Keratinocyte (primary cell): ENCODE results near the gene POR. TPM values are rescaled to one million over a fixed set of nuclear protein-coding genes. Genes with fewer than 3 reads are reported as not detected.

Experiments used
- DNase-seq: peaks from one replicate; pipeline ENCODE4 v3.0.0-alpha.2; 2011; ENCODE audit warnings: low read depth, missing footprints, low spot score
- FAIRE-seq: peaks from 2 replicates; lab custom pipeline; 2011; peaks lifted over from hg19 to GRCh38; lab: Jason Lieb, UNC
- H2AFZ ChIP-seq: 2 replicates; pipeline ENCODE4 v1.6.0; 2012; ENCODE audit warnings: low read length, control low read depth, inconsistent platforms; ENCODE audit not compliant: control insufficient read depth
- H3K27ac ChIP-seq: 2 replicates; pipeline ENCODE4 v1.5.1; 2011; ENCODE audit warnings: low read length; ENCODE audit not compliant: control insufficient read depth, insufficient read depth
- H3K27me3 ChIP-seq: 3 replicates; pipeline ENCODE4 v1.6.0; 2011; ENCODE audit warnings: low read length; ENCODE audit not compliant: control insufficient read depth, insufficient read depth; ENCODE audit errors: extremely low read depth
- H3K36me3 ChIP-seq, 2 experiments: 2 replicates in 1 of 2; 3 replicates in 1 of 2; pipeline ENCODE4 v1.5.1; 2011; ENCODE audit warnings: low read length in 2 of 2, mild to moderate bottlenecking in 1 of 2; ENCODE audit not compliant: control insufficient read depth in 2 of 2, insufficient read depth in 2 of 2; ENCODE audit errors: extremely low read depth in 1 of 2
- H3K4me1 ChIP-seq: 3 replicates; pipeline ENCODE4 v1.5.1; 2011; ENCODE audit warnings: low read length; ENCODE audit not compliant: control insufficient read depth, insufficient read depth; ENCODE audit errors: extremely low read depth
- H3K4me2 ChIP-seq: 3 replicates; pipeline ENCODE4 v1.6.0; 2011; ENCODE audit warnings: low read depth, low read length; ENCODE audit not compliant: control insufficient read depth, insufficient read depth; ENCODE audit errors: extremely low read depth
- H3K4me3 ChIP-seq, 3 experiments: fragments of 200-600 bp in 1 of 3; sonication (generic) in 1 of 3; 2 replicates in 2 of 3; 3 replicates in 1 of 3; pipeline ENCODE4 v1.5.1; 2011 to 2016; ENCODE audit warnings: low read length in 3 of 3, mild to moderate bottlenecking in 3 of 3, control low read depth in 2 of 3, inconsistent platforms in 1 of 3, low read depth in 1 of 3, mixed read lengths in 1 of 3, mixed run types in 1 of 3, moderate library complexity in 1 of 3; ENCODE audit not compliant: control insufficient read depth in 2 of 3, insufficient read depth in 2 of 3; ENCODE audit errors: extremely low read depth in 1 of 3
- H3K79me2 ChIP-seq: 2 replicates; pipeline ENCODE4 v1.6.0; 2012; ENCODE audit warnings: low read length; ENCODE audit not compliant: control insufficient read depth, insufficient read depth
- H3K9ac ChIP-seq: 3 replicates; pipeline ENCODE4 v1.6.0; 2011; ENCODE audit warnings: low read length; ENCODE audit not compliant: control insufficient read depth, insufficient read depth; ENCODE audit errors: extremely low read depth
- H3K9me1 ChIP-seq: 3 replicates; pipeline ENCODE4 v1.6.0; 2011; ENCODE audit warnings: low read length; ENCODE audit not compliant: control insufficient read depth, insufficient read depth; ENCODE audit errors: extremely low read depth
- H3K9me3 ChIP-seq: 2 replicates; pipeline ENCODE4 v1.5.1; 2012; ENCODE audit warnings: low read depth, low read length; ENCODE audit not compliant: control insufficient read depth
- H4K20me1 ChIP-seq: 3 replicates; pipeline ENCODE4 v1.6.0; 2011; ENCODE audit warnings: low read length; ENCODE audit not compliant: control insufficient read depth, insufficient read depth; ENCODE audit errors: extremely low read depth
- CTCF ChIP-seq, 3 experiments: IDR thresholded peaks in 1 of 3; conservative IDR thresholded peaks in 1 of 3; optimal IDR thresholded peaks in 1 of 3; 2 replicates in 2 of 3; 3 replicates in 1 of 3; pipeline versions ENCODE3 to v1.5.1; 2011; ENCODE audit warnings: low read length in 3 of 3, mild to moderate bottlenecking in 3 of 3, moderate library complexity in 2 of 3, control low read depth in 1 of 3, inconsistent platforms in 1 of 3; ENCODE audit not compliant: insufficient read depth in 2 of 3; ENCODE audit errors: extremely low read depth in 1 of 3
- EZH2 ChIP-seq: IDR thresholded peaks from one replicate; pipeline ENCODE4 v1.6.1; 2012; ENCODE audit warnings: inconsistent platforms, mild to moderate bottlenecking, low read length, moderate library complexity
- dilution Hi-C: fragments of 300-500 bp; cut with MboI; formaldehyde crosslinking; loops from one replicate; pipeline ENCODE4 v1.7.0; 2020; ENCODE audit warnings: low sequenced_read_pairs; ENCODE audit not compliant: extremely low pct_ligation_motif_present
- polyA plus RNA-seq, 5 experiments: library from polyadenylated mRNA; depleted of rRNA in 3 of 5; stranded (reverse) in 3 of 5; stranded (forward) in 1 of 5; unstranded in 1 of 5; fragments of >200 nt; gene quantifications; 1 replicate in 1 of 5; 2 replicates in 3 of 5; 3 replicates in 1 of 5; pipeline versions ENCODE4 v1.2.1 to v1.2.3, GENCODE V29; 2011 to 2012; ENCODE audit warnings: missing spikeins in 2 of 5, low read depth in 1 of 5, low replicate concordance in 1 of 5

The POR gene
- polyA plus RNA-seq, 1 donor (not counting 4 experiments of a cell fraction or from before 2014, with no cell fraction given): 28.6 TPM

GRCh38 chr7:75980430-75981202 lies 65.7 kb downstream of the POR start:
- no peak for DNase-seq
- no peak overlapping the region for H2AFZ ChIP-seq
- H3K27me3 ChIP-seq: no peaks in the 10 kb centered on the region
- no peak overlapping the region for H3K4me2 ChIP-seq
- H4K20me1 ChIP-seq: no peaks in the 10 kb centered on the region
- no peaks in the 10 kb centered on the region for H3K79me2 ChIP-seq
- peaks cover 2% of the 10 kb centered on the region for H3K4me1 ChIP-seq
- no peak overlapping the region for H3K27ac ChIP-seq
- no peak for FAIRE-seq
- no peak overlapping the region for H3K4me3 ChIP-seq
- H3K9me3 ChIP-seq: no peaks in the 10 kb centered on the region
- no peaks in the 10 kb centered on the region for H3K9me1 ChIP-seq
- no peak overlapping the region for H3K9ac ChIP-seq
- peaks cover 6 to 19% of the 10 kb centered on the region in 2 experiments for H3K36me3 ChIP-seq
- dilution Hi-C loops: no loop called here
- TF ChIP-seq EZH2: no peak
- TF ChIP-seq CTCF (optimal IDR thresholded peaks at IDR 0.05 in 1 of 3, IDR thresholded peaks at IDR 0.05 in 1 of 3, conservative IDR thresholded peaks at IDR 0.05 in 1 of 3; ENCODE audit: extremely low read depth in 1 of 3, insufficient read depth in 2 of 3, low read length in 3 of 3): no peak

- Histone ChIP-seq H3K9ac (no peak overlapping the region), H3K36me3 (peaks cover 6 to 24% of the 10 kb centered on the region in 2 experiments), H3K4me1 (peaks cover 2% of the 10 kb centered on the region), H3K9me3 (no peaks in the 10 kb centered on the region), H4K20me1 (no peaks in the 10 kb centered on the region), H3K27me3 (no peaks in the 10 kb centered on the region), H3K9me1 (no peaks in the 10 kb centered on the region), H2AFZ (no peak overlapping the region), H3K4me2 (no peak overlapping the region), H3K4me3 (no peak overlapping the region), H3K27ac (no peak overlapping the region), H3K79me2 (no peaks in the 10 kb centered on the region)
- dilution Hi-C loops: no loop called here
- no peak for DNase-seq
- TF ChIP-seq EZH2 (no peak), CTCF (optimal IDR thresholded peaks at IDR 0.05 in 1 of 3, IDR thresholded peaks at IDR 0.05 in 1 of 3, conservative IDR thresholded peaks at IDR 0.05 in 1 of 3; ENCODE audit: extremely low read depth in 1 of 3, insufficient read depth in 2 of 3, low read length in 3 of 3) (no peak)
- FAIRE-seq: no peak
These were observed 66.2 kb downstream of the POR start for GRCh38 chr7:75981203-75981452.
